ENCODE measurements around the gene C21orf91.

GRCh38 chr21:17819877-17820229 is 697 bp upstream of the C21orf91 start:
- no peak for TF ChIP-seq CTCF (IDR thresholded peaks at IDR 0.05; ENCODE audit: insufficient read depth, low read length)
- TF ChIP-seq REST (IDR thresholded peaks at IDR 0.05; ENCODE audit: insufficient replicate concordance, low read depth) = no peak
- TF ChIP-seq POLR2AphosphoS5 (IDR thresholded peaks at IDR 0.05; ENCODE audit: low read depth) = no peak
- peak; percentile 52 for TF ChIP-seq SPI1 (IDR thresholded peaks at IDR 0.05; ENCODE audit: borderline replicate concordance, low read depth)
- no peak for TF ChIP-seq GABPA (IDR thresholded peaks at IDR 0.05; ENCODE audit: low read depth)

Data from HL-60 (cell line).